Embryonic facial prominence (tissue), 1 donor: ENCODE results near the gene NPM1.
A peak's percentile ranks its signal among the peaks of the same experiment; 100 is the strongest.
"Not testable (repeated sequence)": the region's sequence is repeated elsewhere in the genome, so short reads cannot be mapped to it uniquely, and the experiment has no call there.

Experiments
- DNase-seq: peaks from one replicate; pipeline ENCODE4 v3.0.0-alpha.2; 2016; ENCODE audit errors: extremely low spot score

NPM1 gene

DNA sequence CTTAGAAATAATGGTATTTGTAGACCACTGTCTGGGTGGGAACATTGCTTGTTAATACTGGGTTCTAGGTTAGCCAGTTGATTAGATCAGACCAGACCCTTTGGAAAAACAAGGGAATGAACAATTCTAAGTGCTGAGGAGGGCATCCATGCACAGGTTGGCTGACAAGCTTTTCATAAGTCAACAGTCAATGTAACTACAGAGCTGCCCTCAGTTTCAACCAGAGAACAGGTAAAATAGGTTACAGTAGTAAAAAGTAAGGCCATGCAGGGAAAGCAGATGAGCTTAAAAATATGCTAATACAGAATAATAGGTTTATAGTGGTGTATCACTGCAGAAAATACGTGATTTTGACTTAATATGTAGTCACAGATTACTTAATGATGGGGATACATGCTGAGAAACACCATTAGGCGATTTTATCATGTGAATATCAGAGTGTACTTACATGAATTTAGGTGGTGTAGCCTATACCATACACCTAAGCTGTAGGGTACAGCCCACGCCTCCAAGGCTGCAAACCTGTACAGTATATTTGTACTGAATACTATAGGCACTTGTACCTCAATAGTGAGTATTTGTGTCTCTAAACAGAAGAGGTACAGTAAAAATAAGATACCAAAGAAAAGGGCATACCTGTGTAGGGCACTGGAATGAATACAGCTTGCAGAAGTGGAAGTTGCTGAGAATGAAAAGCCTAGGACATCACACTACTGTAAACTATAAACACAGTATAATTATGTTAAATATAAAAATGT is 25.7 kb downstream of the NPM1 start:
- DNase-seq = no peak

DNA sequence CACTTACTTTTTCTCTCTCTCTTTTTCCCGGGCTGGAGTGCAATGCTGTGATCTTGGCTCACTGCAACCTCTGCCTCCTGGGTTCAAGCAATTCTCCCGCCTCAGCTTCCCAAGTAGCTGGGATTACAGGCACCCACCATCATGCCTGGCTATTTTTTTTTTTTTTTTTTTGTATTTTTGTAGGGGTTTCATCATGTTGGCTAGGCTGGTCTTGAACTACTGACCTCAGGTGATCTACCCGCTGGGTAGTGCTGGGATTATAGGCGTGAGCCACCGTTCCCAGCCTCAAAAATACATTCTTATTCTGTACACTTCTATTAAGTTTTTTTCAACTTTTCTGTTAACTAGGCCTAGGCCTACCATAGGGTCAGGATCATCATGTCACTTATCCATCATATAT is 26.3 kb downstream of the NPM1 start:
- DNase-seq = not testable (repeated sequence)

DNA sequence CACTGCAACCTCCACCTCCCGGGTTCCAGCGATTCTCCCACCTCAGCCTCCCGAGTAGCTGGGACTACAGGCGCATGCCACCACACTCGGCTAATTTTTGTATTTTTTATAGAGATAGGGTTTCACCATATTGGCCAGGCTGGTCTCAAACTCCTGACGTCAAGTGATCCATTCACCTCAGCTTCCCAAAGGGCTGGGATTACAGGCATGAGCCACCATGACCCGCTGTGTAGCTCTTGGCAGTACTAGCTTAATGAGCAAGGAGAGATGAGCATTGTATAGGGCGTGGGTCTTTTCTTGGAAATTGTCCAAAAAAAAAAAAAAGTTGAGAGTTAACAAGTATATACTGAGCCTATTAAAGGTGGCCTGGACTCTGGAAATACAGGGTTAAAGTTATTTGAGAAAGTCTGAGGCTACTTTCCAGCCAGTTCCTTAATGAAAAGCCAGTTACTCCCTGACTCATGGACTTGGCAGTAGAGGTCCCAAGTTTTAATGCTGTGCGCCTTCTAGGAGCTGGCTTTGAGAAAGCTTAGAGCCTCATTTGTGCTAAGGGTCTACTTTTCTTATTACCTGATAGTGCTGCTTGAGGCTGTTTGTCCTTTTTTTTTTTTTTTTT is 27.6 kb downstream of the NPM1 start:
- DNase-seq = no peak

DNA sequence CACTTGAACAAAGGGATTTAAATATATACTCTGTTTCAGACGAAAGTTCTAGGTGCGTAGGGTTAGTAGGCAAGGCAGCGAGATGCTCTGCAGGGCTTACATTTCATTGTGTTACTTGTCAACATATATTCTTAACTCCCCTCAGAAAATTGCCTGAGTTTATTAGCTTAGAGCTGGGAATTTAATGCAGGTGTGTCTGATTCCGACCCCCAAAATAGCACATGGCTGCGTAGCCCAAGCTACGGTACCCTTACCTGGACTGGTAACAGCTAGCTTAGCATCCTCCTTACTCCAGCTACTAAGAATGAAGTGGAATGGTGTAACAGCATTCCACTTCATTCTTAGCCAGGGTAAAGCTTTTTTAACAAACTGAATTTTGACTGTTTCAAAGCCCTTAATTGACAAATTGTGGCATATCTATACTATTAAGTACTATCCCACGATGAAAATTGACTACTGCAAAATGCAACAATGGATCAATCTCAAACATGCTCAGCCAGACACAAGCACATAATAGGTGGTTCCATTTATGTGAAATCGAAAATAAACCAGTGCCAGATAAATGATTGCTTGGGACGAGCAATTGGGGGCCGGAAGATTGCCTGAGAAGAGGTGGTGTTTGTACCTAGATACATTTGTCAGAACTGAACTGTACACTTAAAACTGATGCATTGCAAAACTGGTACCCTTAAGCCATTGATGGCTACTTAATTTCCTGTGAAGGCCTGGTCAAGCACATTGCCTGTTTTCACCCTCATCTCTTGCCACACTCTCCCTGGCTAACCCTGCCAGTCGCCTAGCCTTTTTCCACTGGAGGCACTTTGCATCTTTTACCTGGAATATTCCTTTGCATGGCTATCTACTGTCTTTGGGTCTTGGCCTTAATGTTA is 28.8 kb downstream of the NPM1 start:
- DNase-seq = no peak

DNA sequence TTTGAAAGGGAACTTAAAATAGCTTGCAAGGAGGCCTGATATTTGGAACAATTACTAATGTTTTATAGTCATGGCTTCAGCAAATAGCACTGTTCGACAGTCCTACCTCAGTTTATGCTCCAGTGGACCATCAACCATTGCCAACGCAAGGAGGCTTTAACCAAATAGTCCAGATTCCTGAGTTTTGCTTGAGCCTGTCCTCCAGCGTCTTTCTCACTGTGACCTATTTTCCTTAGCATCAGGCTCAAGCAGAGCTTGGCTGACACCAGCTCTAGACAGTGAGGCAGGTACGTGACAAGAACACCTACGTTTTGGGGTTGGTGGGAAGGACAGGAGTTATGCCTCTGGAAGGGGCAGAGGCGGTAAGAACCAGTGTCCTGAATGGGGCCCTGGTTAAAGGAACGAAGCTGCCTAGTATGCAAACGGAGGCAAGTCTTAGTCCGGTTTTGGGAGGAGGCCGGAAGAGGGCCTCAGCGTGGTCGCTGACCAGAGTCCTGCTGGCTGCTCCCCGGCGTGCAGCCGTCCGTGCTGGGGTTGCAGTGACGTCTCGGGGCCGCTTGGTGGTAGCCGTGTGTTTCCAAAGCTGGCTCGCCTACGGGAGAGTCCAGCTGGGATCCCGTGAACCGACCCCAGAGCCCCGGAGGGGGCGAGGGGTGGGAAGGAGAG is 30.8 kb downstream of the NPM1 start:
- no peak for DNase-seq

DNA sequence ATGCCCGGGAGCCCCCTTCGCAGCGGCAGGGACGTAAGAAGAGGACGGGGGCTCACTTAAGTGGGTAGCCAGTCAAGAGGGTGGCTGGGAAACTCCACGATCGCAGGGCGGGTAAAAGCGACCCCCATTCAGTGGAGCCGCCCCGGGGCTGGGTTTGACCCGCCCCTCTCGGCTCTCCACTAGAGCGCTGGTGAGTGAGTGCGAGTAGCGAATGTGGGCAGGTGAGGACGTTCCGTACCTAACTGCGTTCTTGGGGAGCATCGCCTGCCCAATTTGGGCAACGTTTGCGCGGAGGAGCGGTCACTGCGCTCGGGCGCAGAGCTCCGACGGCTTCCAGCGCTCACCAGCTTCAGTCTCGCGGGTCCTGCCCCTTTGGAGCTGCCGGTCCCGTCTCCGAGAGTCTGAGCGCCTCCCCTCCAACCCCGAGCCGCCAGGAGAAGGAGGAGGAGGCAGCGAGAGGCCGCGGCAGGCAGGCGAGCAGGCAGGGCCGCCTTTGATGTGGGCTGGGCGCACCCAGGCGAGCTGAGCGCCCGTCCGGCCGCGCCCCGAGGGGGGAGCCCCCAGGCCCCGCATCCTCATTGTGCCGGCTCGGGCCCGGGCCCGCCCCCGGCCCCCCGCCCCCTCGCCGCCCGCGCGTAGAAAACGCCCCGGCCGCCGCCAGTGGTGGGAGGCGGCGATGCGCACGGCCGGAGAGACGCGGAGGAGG is 31.5 kb downstream of the NPM1 start, which contains the start of gene FGF18:
Gene FGF18 (plus strand): TSS at position 666 of the 706 bp plus-strand sequence. CDS start 553 bp downstream, outside the sequence.
- DNase-seq = no peak

DNA sequence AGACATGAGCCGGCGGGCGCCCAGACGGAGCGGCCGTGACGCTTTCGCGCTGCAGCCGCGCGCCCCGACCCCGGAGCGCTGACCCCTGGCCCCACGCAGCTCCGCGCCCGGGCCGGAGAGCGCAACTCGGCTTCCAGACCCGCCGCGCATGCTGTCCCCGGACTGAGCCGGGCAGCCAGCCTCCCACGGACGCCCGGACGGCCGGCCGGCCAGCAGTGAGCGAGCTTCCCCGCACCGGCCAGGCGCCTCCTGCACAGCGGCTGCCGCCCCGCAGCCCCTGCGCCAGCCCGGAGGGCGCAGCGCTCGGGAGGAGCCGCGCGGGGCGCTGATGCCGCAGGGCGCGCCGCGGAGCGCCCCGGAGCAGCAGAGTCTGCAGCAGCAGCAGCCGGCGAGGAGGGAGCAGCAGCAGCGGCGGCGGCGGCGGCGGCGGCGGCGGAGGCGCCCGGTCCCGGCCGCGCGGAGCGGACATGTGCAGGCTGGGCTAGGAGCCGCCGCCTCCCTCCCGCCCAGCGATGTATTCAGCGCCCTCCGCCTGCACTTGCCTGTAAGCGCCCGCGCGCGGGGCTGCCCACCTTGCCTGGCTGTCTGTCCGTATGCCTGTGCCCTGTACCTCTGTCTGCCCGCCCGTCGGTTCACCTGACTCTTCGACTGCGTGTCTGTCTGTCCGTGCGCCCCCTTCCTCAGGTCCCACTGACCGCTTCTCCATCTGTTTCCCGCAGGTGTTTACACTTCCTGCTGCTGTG is 32.2 kb downstream of the NPM1 start:
- DNase-seq = no peak

DNA sequence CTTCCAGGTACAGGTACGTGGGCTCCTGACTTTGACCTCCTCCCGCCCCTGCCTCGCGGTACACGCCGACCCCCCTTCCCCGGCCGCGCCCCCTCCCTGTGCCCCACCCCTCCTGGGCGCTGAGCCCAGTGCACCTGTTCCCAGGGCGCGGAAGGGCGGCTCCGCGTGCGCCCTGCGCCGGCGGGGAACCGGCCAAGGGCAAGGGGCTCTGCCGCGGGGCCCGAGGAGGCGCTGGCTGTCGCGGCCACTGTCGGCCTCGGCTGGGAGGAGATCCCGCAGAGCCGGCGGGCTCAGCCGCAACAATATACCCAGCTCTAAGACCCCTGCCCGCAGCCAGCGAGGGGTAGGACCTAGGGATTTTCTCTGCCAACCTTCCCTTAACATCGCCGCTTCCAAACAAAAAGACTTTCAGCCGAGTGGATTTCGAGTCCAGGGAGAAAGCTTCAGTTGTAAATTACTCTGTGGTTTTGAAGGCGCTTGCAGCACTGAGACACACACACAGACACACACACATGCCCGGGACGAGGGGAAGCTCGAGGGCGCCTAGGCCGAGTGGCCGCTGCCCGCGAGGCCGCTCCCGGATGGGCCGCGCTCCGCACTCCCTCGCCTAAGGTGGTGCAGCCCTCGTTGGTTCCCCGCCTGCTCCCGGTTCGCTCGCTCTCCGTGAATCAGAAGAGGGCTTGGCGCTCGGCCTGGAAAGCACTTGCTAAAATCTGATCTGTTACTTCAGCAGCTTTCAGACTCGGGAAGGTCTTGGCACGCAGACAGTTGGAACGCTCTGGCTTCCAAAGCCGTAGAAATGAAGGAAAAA is 33.0 kb downstream of the NPM1 start:
- peak; percentile 84 for DNase-seq

DNA sequence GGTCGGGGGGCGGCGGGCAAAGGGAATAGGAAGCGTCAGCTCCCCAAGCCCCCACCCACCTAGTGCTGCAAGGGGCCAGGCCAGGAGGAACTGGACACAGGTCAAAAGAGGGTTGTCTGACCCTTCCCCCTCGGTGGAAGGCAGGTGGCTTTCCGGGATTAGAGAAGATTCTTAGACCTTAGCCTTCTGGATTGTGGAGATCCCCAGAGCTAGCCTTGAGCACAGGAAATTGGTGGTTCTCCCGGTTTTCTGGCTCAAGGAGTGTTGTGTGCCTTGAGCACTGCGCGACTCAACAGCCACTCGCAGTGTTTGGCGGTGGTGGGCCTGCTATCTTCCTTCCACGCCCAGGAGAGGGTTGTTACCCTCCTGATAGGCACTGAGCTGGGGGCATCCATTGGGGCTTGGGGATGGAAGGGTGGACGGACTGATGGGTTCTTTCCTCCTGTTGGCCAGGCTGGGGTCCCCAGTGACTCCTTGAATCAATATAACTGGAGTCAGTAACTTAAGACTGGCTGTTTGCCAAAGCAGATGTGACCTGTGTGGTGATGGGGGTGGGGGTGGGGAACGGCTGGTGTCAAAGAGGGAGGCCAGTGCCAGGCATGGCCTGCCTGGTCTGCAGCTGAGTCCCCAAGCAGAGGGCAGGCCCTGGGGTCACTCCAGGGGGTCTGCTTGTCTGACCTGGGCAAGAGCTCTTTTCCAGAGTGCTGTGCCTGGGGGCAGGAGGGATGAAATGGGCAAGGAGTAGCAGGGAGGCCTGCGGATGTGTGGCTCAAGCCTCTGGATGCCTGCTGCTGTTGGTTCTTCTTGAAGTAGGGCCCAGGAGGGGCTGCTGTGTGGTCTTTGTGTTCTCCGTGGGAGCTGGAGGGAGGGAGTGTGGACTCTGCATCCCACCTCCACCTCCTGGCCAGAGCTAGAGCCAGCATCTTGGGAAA is 33.9 kb downstream of the NPM1 start:
- no peak for DNase-seq

DNA sequence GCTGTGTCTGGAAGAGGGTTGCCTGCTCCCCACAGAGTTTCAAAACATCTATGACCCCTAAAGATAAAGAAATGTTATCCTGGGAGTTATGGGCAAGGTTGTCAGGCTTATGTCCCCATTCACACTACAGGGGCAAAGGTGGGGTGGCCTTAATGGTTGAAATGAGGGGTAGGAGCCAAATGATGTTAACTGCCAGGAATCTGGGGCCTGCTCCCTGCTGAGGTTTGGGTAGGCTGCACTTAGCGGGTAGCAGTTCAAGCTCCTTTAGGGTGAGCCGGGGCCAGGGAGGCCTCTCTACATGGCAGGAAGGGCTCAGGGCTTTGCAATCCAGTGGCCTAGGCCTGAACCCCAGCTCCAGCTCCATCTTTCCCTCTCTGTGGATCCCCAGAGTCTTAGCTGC is 34.8 kb downstream of the NPM1 start:
- DNase-seq = no peak

DNA sequence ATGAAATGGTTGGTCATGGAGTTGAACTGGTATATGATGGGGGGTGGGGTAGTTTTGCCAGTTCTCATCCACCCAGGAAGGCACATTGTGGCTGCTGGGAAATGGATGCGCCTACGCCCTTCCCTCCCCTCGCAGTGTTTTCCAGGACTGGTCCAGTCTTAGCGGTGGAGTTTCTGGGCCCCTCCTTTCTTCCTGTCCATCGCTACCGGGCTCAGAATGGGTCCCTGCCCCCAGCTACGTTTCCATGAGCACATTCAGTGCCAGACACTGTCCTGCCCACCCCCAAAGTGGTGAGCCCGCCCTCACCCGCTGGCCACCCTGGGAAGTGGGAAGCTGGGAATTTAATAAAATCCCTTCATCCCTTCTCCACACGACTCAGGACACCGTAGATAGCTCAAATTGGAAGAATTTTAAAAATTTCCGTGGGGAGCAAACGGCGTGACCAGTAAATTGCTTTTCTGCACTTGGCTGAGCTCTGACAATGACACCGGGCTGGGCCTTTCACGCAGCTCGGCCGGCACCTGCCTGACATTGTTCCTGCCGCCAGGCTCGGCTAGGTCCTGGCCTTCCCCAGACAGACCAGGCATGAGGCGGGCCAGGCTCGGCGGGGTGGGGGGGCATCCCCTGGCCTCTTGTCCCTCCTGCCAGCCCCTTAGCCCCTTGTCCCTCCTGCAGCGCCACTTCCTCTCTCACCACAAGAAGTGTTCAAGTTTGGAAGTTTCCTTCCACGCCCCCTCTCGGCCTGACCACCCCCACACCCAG is 35.4 kb downstream of the NPM1 start:
- DNase-seq = no peak

DNA sequence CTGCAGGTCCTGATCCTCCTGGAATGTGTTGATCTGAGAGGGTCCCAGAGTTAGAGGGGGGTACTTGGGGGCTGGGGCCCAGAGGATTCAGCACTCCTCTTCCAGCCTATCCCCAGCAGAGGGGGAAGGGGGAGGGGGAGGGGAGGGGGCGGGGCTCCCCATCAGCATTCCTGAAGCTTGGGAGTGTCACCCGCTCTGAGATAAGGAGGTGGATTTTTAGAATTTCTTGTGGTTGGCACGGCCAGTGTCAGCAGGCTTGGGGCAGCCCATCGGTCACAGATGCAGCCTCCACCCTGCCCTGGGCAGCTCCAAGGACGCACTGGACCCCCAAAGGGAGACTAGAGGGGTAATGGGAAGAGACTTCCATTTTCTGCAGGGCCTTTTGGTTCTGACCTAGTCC is 37.1 kb downstream of the NPM1 start:
- DNase-seq = no peak

DNA sequence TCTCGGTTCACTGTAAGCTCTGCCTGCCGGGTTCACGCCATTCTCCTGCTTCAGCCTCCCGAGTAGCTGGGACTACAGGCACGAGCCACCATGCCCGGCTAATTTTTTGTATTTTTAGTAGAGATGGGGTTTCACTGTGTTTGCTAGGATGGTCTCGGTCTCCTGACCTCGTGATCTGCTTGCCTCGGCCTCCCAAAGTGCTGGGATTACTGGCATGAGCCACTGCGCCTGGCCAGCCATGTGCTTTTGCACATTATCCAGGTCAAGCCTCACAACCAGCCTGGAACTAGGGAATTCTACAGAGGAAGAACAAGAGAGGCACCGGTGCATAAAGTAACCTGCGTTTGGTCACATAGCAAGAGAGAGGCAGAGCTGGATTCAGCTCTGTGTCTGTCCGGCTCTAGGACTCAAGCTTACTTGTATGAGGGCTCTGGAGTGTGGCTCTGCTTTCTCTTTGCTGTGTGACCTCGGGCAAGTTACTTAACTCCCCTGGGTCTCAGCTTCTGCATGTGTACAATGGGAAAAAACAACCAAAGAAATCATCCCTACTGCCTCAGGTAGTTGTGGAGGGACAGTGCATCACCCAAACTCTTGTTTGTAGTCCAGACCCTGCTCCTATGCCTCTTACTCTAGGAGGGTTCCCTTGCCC is 38.1 kb downstream of the NPM1 start:
- no peak for DNase-seq

DNA sequence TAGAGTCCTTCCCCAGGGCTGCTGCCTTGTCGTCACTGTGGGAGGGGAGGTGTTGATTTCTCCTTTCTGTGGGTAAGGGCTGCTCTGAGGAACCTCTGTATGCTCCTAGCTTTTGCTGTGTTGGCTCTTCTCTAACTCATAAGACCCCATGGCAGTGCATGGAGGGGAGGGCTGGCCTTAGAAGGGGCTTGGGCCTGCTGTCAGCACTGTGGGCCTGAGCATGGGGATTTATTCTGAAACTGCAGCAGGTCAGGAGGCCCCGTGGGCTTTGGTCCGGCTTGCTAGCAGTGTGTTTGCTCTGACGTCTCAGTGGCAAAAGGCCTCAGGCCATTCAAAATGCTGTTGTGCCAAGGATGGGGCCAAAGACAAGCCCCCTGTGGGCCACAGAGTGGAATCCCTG is 38.6 kb downstream of the NPM1 start:
- DNase-seq = no peak

DNA sequence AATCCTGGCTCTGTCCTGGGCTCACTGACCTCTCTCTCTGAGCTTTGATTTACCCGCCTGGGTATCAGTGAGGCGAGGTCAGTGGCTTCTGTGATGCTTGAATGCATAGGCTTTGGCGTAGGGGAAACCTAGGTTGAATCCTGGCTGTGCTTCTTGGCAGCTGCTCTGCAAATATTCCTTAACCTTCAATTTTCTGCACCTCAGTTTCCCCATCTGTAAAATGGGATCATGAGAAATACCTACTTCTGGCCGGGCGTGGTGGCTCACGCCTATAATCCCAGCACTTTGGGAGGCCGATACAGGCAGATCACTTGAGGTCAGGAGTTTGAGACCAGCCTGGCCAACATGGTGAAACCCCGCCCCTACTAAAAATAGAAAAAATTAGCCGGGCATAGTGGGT is 39.0 kb downstream of the NPM1 start:
- no peak for DNase-seq

DNA sequence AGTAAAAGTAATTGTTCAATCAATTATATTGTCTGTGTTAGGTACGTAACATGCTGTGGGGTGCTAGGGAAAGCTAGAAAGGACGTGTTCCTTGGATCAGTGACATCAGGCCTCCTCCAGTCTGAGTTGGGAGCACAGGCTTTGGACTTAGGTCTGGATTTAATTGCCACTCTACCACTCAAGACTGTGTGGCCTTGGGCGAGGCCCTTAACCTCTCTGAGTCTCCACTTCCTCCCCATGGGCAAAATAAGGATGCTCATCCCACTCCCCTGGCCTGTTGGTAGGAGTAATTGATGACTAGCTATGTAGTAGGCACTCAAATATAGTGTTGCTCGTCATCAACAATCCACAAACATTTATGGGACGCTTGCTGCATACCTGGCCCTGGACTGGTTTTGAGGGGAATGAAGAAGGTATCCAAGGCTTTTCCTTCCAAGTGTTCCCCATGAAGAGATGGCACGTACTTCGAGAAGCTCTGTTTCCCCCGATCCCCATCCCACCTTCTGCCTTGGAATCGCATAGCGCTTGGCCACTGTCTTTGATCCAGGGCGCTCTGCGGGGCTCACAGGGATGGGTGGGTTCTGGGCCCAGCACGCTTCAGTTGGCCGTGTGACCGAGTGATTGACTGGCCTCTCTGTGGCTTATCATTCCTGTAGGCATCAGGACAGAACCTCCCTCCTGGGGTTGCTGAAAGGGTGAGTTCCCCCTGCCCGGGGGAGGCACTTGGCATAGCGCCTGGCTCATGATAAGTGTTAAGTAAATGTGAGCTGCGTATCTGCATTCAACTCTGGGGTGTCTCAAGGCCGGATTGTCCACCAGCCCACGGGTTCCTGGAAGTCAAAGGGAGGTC is 39.9 kb downstream of the NPM1 start:
- no peak for DNase-seq
